Endodermal cell (in vitro differentiated cells): Measurements from ENCODE around the gene MYO7A. TPM values are rescaled to one million over a fixed set of nuclear protein-coding genes. Genes with fewer than 3 reads are reported as not detected.

Source experiments
- DNase-seq: peaks from one replicate; pipeline ENCODE4 v3.0.0-alpha.2; 2017
- H3K27ac ChIP-seq: 2 replicates; pipeline ENCODE4 v1.5.1; 2013; ENCODE audit warnings: mild to moderate bottlenecking, low read depth, low read length, moderate library complexity
- H3K27me3 ChIP-seq: 2 replicates; pipeline ENCODE4 v1.6.1; 2013; ENCODE audit warnings: mild to moderate bottlenecking, low read length, moderate library complexity; ENCODE audit not compliant: insufficient read depth, control insufficient read depth, poor library complexity, severe bottlenecking
- H3K36me3 ChIP-seq: 2 replicates; pipeline ENCODE4 v1.7.0; 2013; ENCODE audit warnings: mild to moderate bottlenecking, low read length, moderate library complexity; ENCODE audit not compliant: control insufficient read depth, insufficient read depth
- H3K4me1 ChIP-seq: one replicate; pipeline ENCODE4 v1.7.0; 2013; ENCODE audit warnings: low read length; ENCODE audit not compliant: control insufficient read depth, insufficient read depth
- H3K4me3 ChIP-seq: 2 replicates; pipeline ENCODE4 v1.5.1; 2013; ENCODE audit warnings: mild to moderate bottlenecking, low read length, moderate library complexity
- H3K9ac ChIP-seq: 2 replicates; pipeline ENCODE4 v1.6.1; 2013; ENCODE audit warnings: mild to moderate bottlenecking, low read length, moderate library complexity; ENCODE audit not compliant: poor library complexity, severe bottlenecking; ENCODE audit errors: extremely low read depth
- H3K9me3 ChIP-seq: 2 replicates; pipeline ENCODE4 v1.6.1; 2013; ENCODE audit warnings: mild to moderate bottlenecking, low read length, moderate library complexity; ENCODE audit not compliant: control insufficient read depth
- H3K27ac Mint-ChIP-seq: 2 replicates; pipeline ENCODE4 v1.8.0; 2020; ENCODE audit warnings: mixed read lengths
- H3K27me3 Mint-ChIP-seq: 2 replicates; pipeline ENCODE4 v1.8.0; 2021; ENCODE audit warnings: mild to moderate bottlenecking, mixed read lengths; ENCODE audit not compliant: insufficient read depth
- H3K36me3 Mint-ChIP-seq: 2 replicates; pipeline ENCODE4 v1.8.0; 2020; ENCODE audit warnings: low read depth, mixed read lengths
- H3K4me1 Mint-ChIP-seq: 2 replicates; pipeline ENCODE4 v1.8.0; 2020; ENCODE audit warnings: mixed read lengths
- H3K4me3 Mint-ChIP-seq: 2 replicates; pipeline ENCODE4 v1.8.0; 2020; ENCODE audit warnings: mild to moderate bottlenecking, moderate library complexity, mixed read lengths
- H3K9me3 Mint-ChIP-seq: 2 replicates; pipeline ENCODE4 v1.8.0; 2020; ENCODE audit warnings: mild to moderate bottlenecking, mixed read lengths
- CTCF ChIP-seq: fragments of 200-600 bp; sonication (generic); conservative IDR thresholded peaks from 2 replicates; pipeline ENCODE4 v1.5.0; 2021; ENCODE audit warnings: antibody characterized with exemption, mild to moderate bottlenecking
- WGBS, 2 experiments: methylation state at CpG; one replicate each; pipeline versions ENCODE4 v1.1.5 to v1.1.7; 2013; ENCODE audit warnings: missing lambda C conversion rate in 2 of 2, mixed read lengths in 1 of 2; ENCODE audit not compliant: insufficient coverage in 1 of 2, insufficient read length in 1 of 2; 5-methylcytosine and 5-hydroxymethylcytosine counted together
- total RNA-seq, 2 donors: library from RNA; stranded (reverse); fragmentation: NEBNext Ultra II Directional in 1 of 2; extraction: Animal tissue kit (Norgen Biotek cat#: 25700) in 1 of 2; gene quantifications; 2 replicates in 1 of 2; 3 replicates in 1 of 2; pipeline ENCODE4 v1.2.1, GENCODE V29; 2021

Gene MYO7A
- total RNA-seq, 2 donors from 2014 or later: 2.4 to 2.7 TPM

GRCh38 chr11:77208535-77208934 lies 80.5 kb downstream of the MYO7A start:
- Histone ChIP-seq H3K9me3 (no peaks in the 10 kb centered on the region), H3K36me3 (no peaks in the 10 kb centered on the region), H3K9ac (no peak overlapping the region), H3K27ac (no peak overlapping the region), H3K4me1 (no peaks in the 10 kb centered on the region), H3K27me3 (no peaks in the 10 kb centered on the region), H3K4me3 (no peak overlapping the region)
- H3K27me3 Mint-ChIP-seq: peaks cover 5% of the 10 kb centered on the region
- no peak for TF ChIP-seq CTCF
- peak; percentile 24 for DNase-seq
- H3K36me3 Mint-ChIP-seq: no peaks in the 10 kb centered on the region
- H3K4me3 Mint-ChIP-seq: no peak overlapping the region
- WGBS, 2 experiments: 90 to 100% methylated on average over 7 to 11 of the region's 11 CpGs
- H3K27ac Mint-ChIP-seq: no peak overlapping the region
- peaks cover 7% of the 10 kb centered on the region for H3K4me1 Mint-ChIP-seq
- H3K9me3 Mint-ChIP-seq: no peaks in the 10 kb centered on the region

DNA sequence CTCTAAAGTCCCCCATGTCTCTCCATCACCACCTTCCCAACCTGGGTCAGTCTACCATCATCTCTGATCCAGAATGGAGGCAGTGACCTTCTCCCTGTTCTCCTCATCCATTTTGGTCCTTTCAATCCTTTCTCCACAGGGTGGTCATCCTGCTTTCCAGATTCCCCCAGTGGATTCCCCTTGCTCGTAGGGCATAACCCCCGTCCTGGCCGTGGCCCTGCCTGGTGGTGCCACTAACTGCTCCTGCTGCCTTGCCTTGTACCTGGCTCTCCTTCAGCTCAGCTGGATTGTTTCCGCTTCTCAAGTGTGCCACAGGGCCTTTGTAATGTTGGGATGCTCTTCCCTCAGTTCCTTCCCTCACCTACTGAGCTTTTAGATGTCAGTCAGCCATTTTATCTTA lies 81.6 kb downstream of the MYO7A start:
- Mint-ChIP-seq H3K36me3 (no peaks in the 10 kb centered on the region), H3K27me3 (peaks cover 5% of the 10 kb centered on the region), H3K4me3 (no peak overlapping the region), H3K27ac (no peak overlapping the region), H3K9me3 (no peaks in the 10 kb centered on the region), H3K4me1 (peaks cover 7% of the 10 kb centered on the region)
- no peak for DNase-seq
- no peak overlapping the region for H3K27ac ChIP-seq
- no peak overlapping the region for H3K4me3 ChIP-seq
- H3K9me3 ChIP-seq: no peaks in the 10 kb centered on the region
- H3K4me1 ChIP-seq: no peaks in the 10 kb centered on the region
- no peaks in the 10 kb centered on the region for H3K27me3 ChIP-seq
- 94 to 97% methylated on average over 4 of the region's 4 CpGs for WGBS, 2 experiments
- H3K9ac ChIP-seq: no peak overlapping the region
- no peaks in the 10 kb centered on the region for H3K36me3 ChIP-seq
- no peak for TF ChIP-seq CTCF

GRCh38 chr11:77211040-77211451 lies 83.0 kb downstream of the MYO7A start:
- WGBS, 2 experiments: 93 to 98% methylated on average over 6 to 14 of the region's 14 CpGs

More at GRCh38 chr11:77211040-77211451, 83.0 kb downstream of the MYO7A start:
- Mint-ChIP-seq H3K27me3 (peaks cover 5% of the 10 kb centered on the region), H3K4me1 (peaks cover 7% of the 10 kb centered on the region), H3K9me3 (no peaks in the 10 kb centered on the region), H3K36me3 (no peaks in the 10 kb centered on the region), H3K27ac (no peak overlapping the region), H3K4me3 (no peak overlapping the region)
- Histone ChIP-seq H3K4me1 (no peaks in the 10 kb centered on the region), H3K27me3 (no peaks in the 10 kb centered on the region), H3K27ac (no peak overlapping the region), H3K4me3 (no peak overlapping the region), H3K9ac (no peak overlapping the region), H3K36me3 (no peaks in the 10 kb centered on the region), H3K9me3 (no peaks in the 10 kb centered on the region)
- no peak for TF ChIP-seq CTCF
- no peak for DNase-seq
